Activated CD8-positive, alpha-beta T cell treated with anti-CD3 and anti-CD28 coated beads for 36 hours (primary cell): ENCODE results near the gene THTPA. TPM values are rescaled to one million over a fixed set of nuclear protein-coding genes. Genes with fewer than 3 reads are reported as not detected.

ENCODE experiments used
- total RNA-seq, 2 experiments: library from RNA; stranded (reverse); gene quantifications; one replicate each; pipeline ENCODE4 v1.2.3, GENCODE V29; 2021

Gene THTPA
- total RNA-seq, 2 experiments from 2014 or later = 5.1 to 7.6 TPM

Other genes with a start within 250 kb of the THTPA start
- 1 to 10 TPM; 1.1 to 1.3 TPM for gene BCL2L2, start 249.4 kb upstream of the THTPA start, total RNA-seq
- 100 to 1,000 TPM; 258 to 260 TPM for gene PABPN1, start 234.8 kb upstream of the THTPA start, total RNA-seq
- gene SLC22A17, start 203.4 kb upstream of the THTPA start, total RNA-seq = 1 to 10 TPM; 2.3 TPM
- not detected for gene EFS, start 191.1 kb upstream of the THTPA start, total RNA-seq
- gene IL25, start 183.5 kb upstream of the THTPA start, total RNA-seq = not detected
- gene CMTM5, start 179.2 kb upstream of the THTPA start, total RNA-seq = not detected
- not detected for gene MYH6, start 148.0 kb upstream of the THTPA start, total RNA-seq
- gene MYH7, start 120.6 kb upstream of the THTPA start, total RNA-seq = not detected
- 10 to 100 TPM; 50.9 to 57.4 TPM for gene NGDN, start 86.6 kb upstream of the THTPA start, total RNA-seq
- 1 to 10 TPM in 1 of 2 experiments, under 1 TPM in 1; 0.78 to 1.0 TPM for gene ZFHX2, start 4.5 kb upstream of the THTPA start, total RNA-seq
- gene AP1G2, start 11.5 kb downstream of the THTPA start, total RNA-seq = 100 to 1,000 TPM; 146 to 155 TPM
- gene JPH4, start 22.5 kb downstream of the THTPA start, total RNA-seq = under 1 TPM; 0.25 to 0.51 TPM
- gene DHRS2, start 80.1 kb downstream of the THTPA start, total RNA-seq = 1 to 10 TPM; 3.3 to 3.5 TPM